ENCODE data around the gene PLK2.

PLK2 gene

DNA sequence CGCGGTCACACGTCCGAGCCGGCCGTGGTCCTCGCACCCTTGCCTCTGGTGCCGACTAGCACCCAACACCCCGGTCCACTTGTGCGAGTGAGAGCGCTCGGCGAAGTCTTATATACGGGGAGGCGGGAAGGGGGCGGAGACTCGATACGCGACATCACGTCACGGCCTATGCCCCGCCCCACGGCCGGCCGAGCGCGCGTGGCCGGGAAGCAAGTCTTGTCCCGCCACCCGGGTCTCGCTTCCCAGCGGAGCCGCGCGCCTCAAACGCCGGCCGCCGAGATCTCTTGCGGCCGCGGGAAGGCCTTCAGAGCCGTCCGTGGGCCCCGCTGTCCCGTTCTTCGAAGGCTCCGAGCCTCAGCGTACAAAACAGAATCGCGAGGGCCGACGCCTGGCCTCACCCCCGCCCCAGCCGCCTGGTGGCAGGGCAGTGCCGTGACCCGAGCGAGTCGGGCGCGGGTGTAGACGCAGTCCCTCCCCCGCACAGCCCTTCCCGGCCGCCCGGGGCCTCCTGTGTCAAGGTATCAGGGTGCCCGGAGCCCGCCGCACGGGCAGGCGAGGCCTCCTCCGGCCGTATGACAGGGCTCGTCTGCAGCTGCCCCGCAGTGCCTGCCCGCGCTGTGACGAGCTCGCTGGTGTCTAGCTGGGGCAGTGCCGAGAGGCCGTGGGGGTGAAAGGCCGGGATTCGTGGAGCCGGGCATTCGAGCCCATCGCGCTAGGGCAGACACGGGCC is at the start of gene PLK2:
TSS of gene PLK2 (minus strand) at position 85 of the 730 bp plus-strand sequence. CDS start 127 bp downstream, outside the sequence.
- DNase-seq, result peak; percentile 69 to 75 (median 75)

DNA sequence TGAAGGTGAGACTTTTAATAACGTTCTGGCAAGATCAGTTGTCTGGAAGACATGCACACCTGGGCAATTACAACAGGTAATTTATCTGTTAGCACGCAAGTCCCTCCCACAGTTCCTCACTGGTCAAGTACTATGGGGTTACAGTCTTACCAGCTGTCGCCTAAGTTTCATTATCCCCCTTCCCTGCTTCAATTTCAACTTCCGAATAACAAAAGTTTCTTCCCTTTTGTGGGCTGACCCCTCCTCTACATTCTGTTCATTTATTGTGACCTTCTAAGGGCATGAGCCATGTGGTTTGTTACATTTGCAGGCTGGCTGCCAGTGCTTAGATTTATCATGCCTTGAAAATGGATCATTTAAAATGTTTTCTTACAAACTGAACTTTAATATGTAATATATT is 47.8 kb upstream of the PLK2 start:
- DNase-seq, result no peak

GRCh38 chr5:58505971-58506640 is 46.2 kb upstream of the PLK2 start:
- no peak for DNase-seq

DNA sequence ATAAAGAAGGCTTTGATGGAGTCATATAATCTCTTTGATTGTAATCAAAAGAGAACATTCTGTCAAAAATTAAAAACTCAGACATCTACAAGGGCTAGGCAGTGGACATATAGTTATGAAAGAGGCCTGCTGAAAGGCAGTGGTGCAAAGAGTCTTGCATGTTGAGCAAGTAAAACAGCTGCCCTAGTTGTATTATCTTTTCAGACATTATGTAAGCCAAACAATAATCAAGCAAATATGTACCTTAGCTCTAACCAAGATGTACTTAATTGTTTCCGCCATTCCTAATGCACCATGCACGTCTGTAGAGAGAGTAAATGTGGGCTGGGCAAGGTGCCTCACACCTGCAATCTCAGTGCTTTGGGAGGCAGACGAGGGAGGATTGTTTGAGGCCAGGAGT is 45.6 kb upstream of the PLK2 start:
- no peak for DNase-seq

DNA sequence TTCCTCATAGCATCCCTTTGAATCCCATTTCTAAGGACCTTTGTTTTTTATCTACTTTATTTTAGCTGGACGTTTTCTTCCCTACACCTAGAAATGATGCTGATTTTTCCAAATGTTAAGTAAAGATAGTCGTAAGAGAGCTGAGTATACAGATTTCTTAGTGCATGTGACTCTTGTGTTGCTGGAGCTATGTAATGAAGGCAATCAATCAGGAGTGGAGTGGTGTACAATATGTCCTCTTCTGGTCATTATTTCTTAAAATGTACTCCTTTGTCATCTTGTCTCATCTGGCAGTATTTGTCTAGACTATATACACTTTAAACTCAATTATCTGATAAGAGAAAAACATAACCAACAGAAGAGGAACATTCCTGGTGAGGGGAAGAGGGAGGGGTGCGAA is 44.9 kb upstream of the PLK2 start:
- no peak for DNase-seq

DNA sequence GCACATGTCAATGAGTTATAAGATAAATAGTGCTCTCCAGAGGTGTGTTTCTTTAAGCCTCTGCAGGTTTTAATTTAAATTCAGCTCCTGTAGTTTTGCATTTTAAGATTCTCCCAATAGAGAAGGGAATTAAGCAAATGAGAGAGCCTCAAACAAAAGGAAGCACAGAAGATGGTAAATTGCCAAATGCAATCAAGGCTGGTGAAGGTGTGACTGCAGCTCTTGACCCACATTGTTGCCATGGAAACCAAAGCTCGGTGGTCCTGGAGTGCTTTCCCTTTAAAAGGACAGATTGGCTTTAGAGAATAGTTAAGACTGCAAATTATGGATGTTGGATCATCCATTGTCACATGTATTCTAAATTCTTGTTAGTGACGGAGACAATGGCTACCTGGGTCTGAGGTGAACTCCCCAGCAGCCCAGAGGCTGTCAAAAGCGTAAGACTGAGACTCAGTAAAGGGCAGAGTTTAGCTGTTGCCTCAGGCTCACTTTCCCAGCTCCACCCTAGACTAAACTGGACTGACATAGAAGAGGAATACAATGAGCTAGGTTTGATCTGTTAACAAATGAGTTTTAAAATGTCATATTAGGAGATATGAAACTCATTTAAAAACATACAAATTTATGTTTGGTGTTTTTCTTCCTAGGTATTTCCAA is 43.6 kb upstream of the PLK2 start:
- DNase-seq, result no peak

DNA sequence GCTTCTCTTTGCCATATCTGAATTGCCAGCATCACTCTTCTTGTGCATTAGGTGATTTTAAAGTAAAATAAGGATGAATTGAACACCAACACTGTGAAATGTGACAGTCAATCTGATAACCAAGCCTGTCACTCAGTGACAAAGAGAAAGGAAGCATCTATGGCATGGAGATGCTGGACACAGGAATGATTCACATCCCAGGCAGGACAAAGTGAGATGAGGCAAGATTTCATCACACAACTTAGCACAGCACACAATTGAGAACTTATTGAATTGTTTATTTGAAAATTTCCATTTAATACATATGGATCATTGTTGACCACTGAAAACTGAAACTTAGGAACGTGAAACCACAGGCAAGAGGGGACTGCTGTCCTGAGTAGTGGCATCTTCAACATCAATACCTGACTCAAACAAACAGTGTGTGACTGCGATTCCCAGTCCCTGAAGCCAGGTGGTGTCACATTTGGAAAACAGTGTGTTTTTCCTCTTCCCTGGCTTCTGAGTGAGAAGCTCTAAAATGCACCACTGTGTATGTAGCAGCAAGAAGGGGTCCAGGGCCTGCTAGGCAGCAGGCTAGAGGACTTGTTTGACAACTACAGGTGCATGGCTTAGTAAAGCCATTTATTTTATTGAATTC is 42.0 kb upstream of the PLK2 start:
- no peak for DNase-seq

DNA sequence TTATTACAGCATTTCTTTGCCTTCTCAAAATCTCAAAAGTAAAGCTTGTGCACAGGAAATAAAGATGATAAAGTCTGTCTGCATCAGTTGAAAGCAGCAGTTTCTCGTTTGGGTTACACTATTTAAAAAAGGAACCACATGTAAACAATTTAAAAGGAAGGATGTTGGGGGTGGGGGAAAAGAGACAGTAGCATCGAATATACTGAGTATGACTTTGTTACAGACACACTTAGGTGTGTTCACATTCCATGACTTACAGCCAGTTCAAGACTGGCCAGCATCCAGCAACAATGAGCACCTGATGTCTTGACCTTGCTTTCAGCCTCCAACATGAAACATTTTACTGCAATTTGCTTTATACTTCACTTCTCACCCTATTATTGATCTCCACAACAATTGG is 40.1 kb upstream of the PLK2 start:
- DNase-seq, result no peak

DNA sequence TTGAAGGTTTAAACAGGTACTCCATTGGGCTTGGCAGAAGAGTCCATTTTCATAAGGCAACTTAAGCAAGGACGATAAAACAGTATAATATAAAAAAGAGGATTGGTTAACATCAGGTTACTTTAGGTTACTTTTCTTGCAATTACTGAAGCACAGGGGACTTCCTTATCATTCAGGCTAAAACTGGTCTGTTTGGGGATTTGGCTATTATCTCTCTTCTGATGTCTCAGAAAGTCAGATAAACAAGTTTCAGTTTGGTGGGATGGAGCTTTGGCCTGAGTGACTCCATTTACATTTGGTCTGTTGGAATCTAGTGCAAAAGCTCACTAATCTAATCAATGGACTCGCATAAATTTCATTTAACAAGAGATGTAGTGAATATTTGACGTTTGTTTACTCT is 39.3 kb upstream of the PLK2 start:
- DNase-seq, result no peak

DNA sequence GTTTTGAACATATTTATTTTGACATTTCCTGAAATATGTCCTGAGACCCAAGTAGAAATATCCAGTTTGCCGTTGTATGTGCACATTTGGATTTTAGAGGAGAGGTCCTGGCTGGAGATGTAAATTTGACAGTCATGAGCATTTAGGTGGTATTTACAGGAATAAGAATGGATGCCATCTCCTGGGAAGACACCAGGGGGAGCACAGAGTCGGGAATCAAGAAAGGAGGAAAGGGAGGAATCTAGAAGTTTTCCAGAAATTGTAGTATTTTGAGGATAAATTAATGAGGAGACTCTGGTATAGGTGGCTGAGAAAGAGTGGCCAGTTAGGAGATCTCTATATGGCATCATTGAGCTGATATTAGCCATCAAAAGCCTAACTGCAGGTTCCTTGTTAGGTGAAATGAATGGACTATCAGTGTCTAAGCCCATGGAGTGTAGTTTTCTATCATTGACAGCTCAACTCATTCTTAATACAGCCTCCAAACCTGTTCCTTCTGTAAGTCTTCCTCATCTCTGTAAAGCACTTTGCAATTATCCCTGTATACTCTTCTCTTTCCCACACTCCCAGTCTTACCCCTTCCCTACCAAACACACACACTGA is 38.6 kb upstream of the PLK2 start:
- no peak for DNase-seq

- no peak for DNase-seq
Observed at GRCh38 chr5:58497921-58498320, 38.0 kb upstream of the PLK2 start.

GRCh38 chr5:58497386-58497785 is 37.5 kb upstream of the PLK2 start:
- DNase-seq, result no peak

DNA sequence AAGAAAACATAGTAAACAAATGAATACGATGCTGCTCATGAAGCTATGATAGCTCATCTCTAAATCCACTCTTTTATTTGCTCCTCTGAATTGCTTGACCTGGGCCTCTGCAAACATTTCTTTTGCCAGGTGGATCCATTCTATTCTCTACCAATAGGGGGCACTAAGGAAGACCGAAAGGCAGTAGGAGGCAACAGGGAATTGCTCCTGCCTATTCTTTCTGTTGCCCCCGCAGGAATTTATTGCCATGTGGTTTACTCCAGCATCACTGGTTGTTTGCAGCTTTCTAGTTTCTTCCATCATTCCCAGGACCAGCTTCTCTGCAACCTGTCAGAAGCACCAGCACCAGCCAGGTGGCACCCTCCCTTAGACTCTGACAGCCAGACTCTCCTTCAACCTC is 36.6 kb upstream of the PLK2 start:
- DNase-seq, result no peak

- DNase-seq, result no peak
Observed at GRCh38 chr5:58493141-58493540, 33.3 kb upstream of the PLK2 start.

- DNase-seq, result no peak
Observed at GRCh38 chr5:58491216-58491892, 31.5 kb upstream of the PLK2 start, which contains the start of gene GAPT. Gene GAPT (plus strand): TSS chr5:58491435. CDS start chr5:58494537, 3,102 bp downstream.

- no peak for DNase-seq
Observed at GRCh38 chr5:58490402-58491050, 30.6 kb upstream of the PLK2 start.

GRCh38 chr5:58486290-58486689 is 26.4 kb upstream of the PLK2 start:
- no peak for DNase-seq

- DNase-seq, result no peak
Observed at GRCh38 chr5:58484505-58484904, 24.6 kb upstream of the PLK2 start.

DNA sequence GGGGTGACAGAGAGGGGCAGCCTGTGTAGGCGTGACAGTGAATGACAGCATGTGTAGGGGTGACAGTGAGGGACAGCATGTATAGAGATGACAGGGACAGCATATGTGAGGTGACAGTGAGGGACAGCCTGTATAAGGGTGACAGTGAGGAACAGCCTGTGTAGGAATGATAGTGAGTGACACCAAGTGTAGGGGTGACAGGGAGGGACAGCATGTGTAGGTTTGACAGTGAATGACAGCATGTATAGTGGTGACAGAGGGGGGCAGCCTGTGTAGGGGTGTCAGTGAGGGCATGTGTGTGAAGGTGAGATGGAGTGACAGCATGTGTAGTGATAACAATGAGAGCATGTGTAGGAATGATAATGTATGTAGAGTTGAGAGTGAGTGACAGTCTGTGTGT is 22.6 kb upstream of the PLK2 start:
- no peak for DNase-seq

GRCh38 chr5:58481828-58482227 is 21.9 kb upstream of the PLK2 start:
- no peak for DNase-seq

DNA sequence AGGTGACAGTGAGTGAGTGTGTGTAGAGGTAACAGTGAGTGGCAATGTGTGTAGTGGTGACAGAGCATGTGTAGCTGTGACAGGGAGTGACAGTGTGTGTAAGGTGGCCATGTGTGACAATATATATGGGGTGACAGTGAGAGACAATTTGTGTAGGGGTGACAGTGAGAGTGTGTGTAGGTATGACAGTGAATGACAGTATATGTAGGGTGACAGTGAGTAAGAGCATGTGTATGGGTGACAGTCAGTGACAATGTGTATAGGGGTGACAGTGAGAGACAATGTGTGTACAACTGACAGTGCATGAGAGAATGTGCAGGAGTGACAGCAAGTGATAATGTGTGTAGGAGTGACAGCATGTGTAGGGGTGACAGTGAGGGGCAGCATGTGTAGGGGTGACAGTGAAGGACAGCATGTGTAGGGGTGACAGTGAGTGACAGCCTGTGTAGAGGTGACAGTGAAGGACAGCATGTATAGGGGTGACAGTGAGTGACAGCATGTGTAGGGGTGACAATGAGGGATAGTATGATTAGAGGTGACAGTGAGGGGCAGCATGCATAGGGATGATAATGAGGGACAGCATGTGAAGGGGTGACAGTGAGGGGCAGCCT is 21.3 kb upstream of the PLK2 start:
- DNase-seq, result no peak

Measured in activated CD4-positive, CD25-positive, alpha-beta regulatory T cell (primary cell).